ENCODE results near the gene FRMD3.

Gene FRMD3

DNA sequence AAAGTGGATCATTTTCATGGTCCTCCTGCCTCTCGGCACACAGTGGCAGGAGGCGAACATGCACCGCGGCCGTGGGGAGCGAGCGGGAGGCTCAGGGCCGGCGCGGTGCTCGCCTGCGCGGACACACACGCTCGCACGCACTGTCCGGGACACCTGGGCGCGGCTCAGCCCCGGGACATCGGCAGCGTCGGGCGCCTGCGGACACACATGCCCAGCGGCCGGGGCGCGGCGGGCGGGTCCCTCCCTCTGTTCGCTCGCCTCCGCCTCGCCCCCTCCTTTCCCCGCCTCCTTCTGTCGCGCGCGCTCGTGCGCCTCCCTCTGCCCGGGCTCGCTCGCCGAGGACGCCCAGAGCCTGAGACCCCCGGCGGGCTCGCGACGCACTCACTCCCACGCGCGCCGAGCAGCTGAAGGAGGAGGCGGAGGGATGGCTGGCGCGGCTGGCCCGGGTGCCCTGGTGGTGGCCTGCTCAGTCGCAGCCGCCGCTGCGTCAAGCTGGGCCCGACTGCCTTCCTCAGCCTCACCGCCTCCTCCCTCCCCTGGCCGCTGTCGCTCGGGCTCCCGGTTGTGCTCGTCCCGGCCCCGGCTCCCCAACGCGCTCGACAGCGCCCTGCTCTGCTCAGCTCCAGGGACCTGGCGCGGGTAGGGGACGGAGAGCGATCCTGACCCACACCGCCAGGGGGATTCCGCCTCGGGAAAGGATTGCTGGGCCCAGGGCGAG, at the start of gene FRMD3:
TSS of gene FRMD3 (minus strand) at position 230 of the 718 bp plus-strand sequence. CDS start at position 60, 170 bp downstream.
- Histone ChIP-seq H3K4me3 (replicated peaks; ENCODE audit: low read depth, low read length) (peak within 1 kb of the TSS; percentile 25), H3K27me3 (replicated peaks; ENCODE audit: control insufficient read depth, insufficient read depth, low read length) (peaks cover 2% of the 10 kb centered on the region), H3K36me3 (ENCODE audit: control insufficient read depth, insufficient read depth, low read length) (no peaks in the 10 kb centered on the region)
- TF ChIP-seq, protein P1, sequence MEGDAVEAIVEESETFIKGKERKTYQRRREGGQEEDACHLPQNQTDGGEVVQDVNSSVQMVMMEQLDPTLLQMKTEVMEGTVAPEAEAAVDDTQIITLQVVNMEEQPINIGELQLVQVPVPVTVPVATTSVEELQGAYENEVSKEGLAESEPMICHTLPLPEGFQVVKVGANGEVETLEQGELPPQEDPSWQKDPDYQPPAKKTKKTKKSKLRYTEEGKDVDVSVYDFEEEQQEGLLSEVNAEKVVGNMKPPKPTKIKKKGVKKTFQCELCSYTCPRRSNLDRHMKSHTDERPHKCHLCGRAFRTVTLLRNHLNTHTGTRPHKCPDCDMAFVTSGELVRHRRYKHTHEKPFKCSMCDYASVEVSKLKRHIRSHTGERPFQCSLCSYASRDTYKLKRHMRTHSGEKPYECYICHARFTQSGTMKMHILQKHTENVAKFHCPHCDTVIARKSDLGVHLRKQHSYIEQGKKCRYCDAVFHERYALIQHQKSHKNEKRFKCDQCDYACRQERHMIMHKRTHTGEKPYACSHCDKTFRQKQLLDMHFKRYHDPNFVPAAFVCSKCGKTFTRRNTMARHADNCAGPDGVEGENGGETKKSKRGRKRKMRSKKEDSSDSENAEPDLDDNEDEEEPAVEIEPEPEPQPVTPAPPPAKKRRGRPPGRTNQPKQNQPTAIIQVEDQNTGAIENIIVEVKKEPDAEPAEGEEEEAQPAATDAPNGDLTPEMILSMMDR (IDR thresholded peaks at IDR 0.05; ENCODE audit: insufficient read depth, low read length, poor library complexity, severe bottlenecking) = peak; percentile 41
- DNase-seq (ENCODE audit: extremely low read depth, insufficient read length) = peak; percentile 23

DNA sequence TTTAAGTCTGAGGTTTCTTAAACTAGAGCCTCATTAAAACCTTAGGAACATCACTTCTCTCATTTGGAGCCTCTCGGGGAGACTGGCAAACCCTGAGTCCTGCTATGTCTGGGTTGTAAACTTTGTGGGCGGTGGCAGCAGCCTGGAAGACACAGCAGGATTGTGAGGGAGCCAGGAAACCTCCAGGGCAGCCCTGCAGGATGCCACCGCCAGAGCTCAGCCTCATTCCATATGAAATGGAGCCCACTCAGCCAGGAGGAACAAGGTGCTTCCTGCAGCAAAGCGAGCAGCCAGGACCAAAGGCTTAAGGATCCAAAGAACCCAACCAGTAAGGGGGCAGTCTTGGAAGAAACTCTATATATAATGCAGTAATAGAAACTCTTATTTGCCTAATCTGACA, 46.8 kb upstream of the FRMD3 start:
- no peaks in the 10 kb centered on the region for H3K36me3 ChIP-seq (ENCODE audit: control insufficient read depth, insufficient read depth, low read length)
- H3K4me3 ChIP-seq (replicated peaks; ENCODE audit: low read depth, low read length) = no peak overlapping the region
- no peaks in the 10 kb centered on the region for H3K27me3 ChIP-seq (replicated peaks; ENCODE audit: control insufficient read depth, insufficient read depth, low read length)
- no peak for DNase-seq (ENCODE audit: extremely low read depth, insufficient read length)
- TF ChIP-seq, protein P1 (IDR thresholded peaks at IDR 0.05; ENCODE audit: insufficient read depth, low read length, poor library complexity, severe bottlenecking) = no peak

DNA sequence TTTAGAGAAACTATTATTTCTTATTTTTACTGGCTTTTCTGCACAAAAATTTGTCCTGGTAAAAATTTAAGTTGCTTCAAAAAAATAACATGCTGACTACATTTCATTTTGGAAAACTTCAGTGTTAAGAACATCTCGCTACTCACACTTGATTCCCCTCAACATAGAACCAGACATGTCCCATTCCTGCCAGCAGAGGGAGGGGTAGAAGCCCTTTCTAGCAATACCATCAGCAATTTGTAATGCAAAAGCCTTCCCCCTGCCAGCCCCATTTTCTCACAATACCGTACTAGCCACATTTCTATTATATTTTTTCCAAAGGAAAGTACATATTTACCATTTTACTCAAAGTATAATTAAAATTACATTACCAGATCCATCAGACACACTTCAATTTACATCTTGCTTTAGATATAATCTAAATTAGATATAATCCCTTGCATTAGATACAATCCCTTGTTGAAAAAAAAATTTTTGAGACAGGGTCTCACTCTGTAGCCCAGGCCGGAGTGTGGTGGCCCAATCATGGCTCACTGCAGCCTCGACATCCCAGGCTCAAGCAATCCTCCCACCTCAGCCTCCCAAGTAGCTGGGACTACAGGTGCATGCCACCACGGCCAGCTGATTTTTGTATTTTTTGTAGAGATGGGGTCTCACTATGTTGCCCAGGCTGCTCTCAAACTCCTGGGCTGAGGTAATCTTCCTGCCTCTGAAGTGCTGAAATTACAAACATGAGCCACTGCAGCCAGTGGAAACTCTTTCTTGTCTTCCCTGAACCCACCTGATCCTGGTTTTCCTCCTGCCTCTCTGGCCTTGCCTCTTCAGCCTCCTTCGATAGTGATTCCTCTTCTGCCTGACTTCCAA, 45.2 kb upstream of the FRMD3 start:
- no peaks in the 10 kb centered on the region for H3K36me3 ChIP-seq (ENCODE audit: control insufficient read depth, insufficient read depth, low read length)
- no peak for DNase-seq (ENCODE audit: extremely low read depth, insufficient read length)
- no peak overlapping the region for H3K4me3 ChIP-seq (replicated peaks; ENCODE audit: low read depth, low read length)
- TF ChIP-seq, protein P1 (IDR thresholded peaks at IDR 0.05; ENCODE audit: insufficient read depth, low read length, poor library complexity, severe bottlenecking) = peak; percentile 63
- H3K27me3 ChIP-seq (replicated peaks; ENCODE audit: control insufficient read depth, insufficient read depth, low read length) = no peaks in the 10 kb centered on the region

DNA sequence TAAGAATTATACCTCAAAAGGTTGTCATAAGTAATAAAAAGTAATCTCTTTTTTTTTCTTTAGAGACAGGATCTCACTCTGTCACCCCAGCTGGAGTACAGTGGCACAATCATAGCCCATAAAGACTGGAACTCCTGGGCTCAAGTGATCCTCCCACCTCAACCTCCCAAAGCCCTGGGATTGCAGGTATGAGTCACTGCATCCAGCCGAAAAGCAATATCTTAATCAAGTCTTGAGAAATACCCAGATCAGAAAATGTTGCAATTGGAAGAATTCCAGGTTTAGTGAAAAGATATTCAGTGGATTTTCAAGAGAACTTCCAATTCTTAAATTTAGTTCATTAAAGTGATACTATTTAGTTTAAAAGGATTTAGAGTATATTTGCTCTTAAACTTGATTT, 43.8 kb upstream of the FRMD3 start:
- Histone ChIP-seq H3K36me3 (ENCODE audit: control insufficient read depth, insufficient read depth, low read length) (no peaks in the 10 kb centered on the region), H3K27me3 (replicated peaks; ENCODE audit: control insufficient read depth, insufficient read depth, low read length) (no peaks in the 10 kb centered on the region), H3K4me3 (replicated peaks; ENCODE audit: low read depth, low read length) (no peak overlapping the region)
- TF ChIP-seq, protein P1 (IDR thresholded peaks at IDR 0.05; ENCODE audit: insufficient read depth, low read length, poor library complexity, severe bottlenecking) = no peak
- DNase-seq (ENCODE audit: extremely low read depth, insufficient read length) = no peak

DNA sequence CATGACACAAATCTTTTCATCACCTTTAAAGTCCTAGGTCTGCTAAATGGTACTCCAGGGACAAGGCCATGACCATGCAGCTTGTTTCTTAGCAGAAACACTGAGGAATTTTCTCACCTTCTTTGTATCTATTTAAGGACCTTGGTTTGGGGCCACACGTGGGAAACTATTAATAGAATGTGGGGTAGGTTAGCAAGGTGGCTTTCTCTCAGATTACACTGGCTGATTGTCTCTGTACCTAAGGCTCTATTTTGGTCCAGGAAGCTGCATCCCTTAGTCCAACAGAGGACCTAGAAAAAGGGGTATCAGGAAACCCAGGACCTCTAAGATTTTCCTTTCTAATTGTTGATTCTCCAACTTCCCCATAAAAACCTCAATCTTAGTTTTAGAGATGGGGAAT, 36.3 kb upstream of the FRMD3 start:
- Histone ChIP-seq H3K4me3 (replicated peaks; ENCODE audit: low read depth, low read length) (no peak overlapping the region), H3K27me3 (replicated peaks; ENCODE audit: control insufficient read depth, insufficient read depth, low read length) (no peaks in the 10 kb centered on the region), H3K36me3 (ENCODE audit: control insufficient read depth, insufficient read depth, low read length) (no peaks in the 10 kb centered on the region)
- TF ChIP-seq, protein P1 (IDR thresholded peaks at IDR 0.05; ENCODE audit: insufficient read depth, low read length, poor library complexity, severe bottlenecking) = no peak
- DNase-seq (ENCODE audit: extremely low read depth, insufficient read length) = no peak

All from GM06990 (cell line).